Measurements from ENCODE around the gene BMP10. TPM values are rescaled to one million over a fixed set of nuclear protein-coding genes. Genes with fewer than 3 reads are reported as not detected.

BMP10 gene
- total and polyA plus RNA-seq, 2 of the 13 experiments (the other 11 are each of a cell fraction or from before 2014, with no cell fraction given) = not detected

GRCh38 chr2:68909793-68910674 lies 38.8 kb upstream of the BMP10 start:
- ATAC-seq (peak; percentile 73), FAIRE-seq (peak; percentile 87), DNase-seq (ENCODE audit: low spot score) (peak; percentile 58)
- Histone ChIP-seq H2AFZ (ENCODE audit: low read length) (no peak overlapping the region), H4K20me1 (ENCODE audit: insufficient read depth, low read length) (no peaks in the 10 kb centered on the region), H3K4me2 (ENCODE audit: low read depth, low read length) (no peak overlapping the region), H3K4me1 (ENCODE audit: insufficient read depth, low read length) (peaks cover 10% of the 10 kb centered on the region), H3K27ac (ENCODE audit: extremely low read length, insufficient read depth, low read length) (no peak overlapping the region), H3K4me3 (replicated peaks in 1 of 3; ENCODE audit: insufficient read depth in 1 of 3, low read depth in 2 of 3, low read length in 3 of 3) (no peak overlapping the region), H3K9ac (ENCODE audit: insufficient read depth, low read depth, low read length) (no peak overlapping the region), H3K79me2 (ENCODE audit: insufficient read depth, low read length) (no peaks in the 10 kb centered on the region), H3K9me3 (ENCODE audit: low read length) (no peaks in the 10 kb centered on the region), H3K27me3 (ENCODE audit: control insufficient read depth in 1 of 2, insufficient read depth in 2 of 2, low read length in 2 of 2) (peaks cover 1 to 15% of the 10 kb centered on the region in 2 experiments; a peak in 1 of 5 replicates), H3K36me3 (replicated peaks in 1 of 2; ENCODE audit: control insufficient read depth in 1 of 2, insufficient read depth in 2 of 2, low read length in 2 of 2) (no peaks in the 10 kb centered on the region)
- ChIA-PET CTCF (ENCODE audit: low intra/inter-chr PET ratio, low total read pairs) (interaction anchor here (1.3 to 2.9 kb wide), 2 partner anchors 158 to 447 kb away, joined by 4 to 31 read pairs; no protein-coding TSS in a partner anchor), POLR2A (no interaction called here)
- no TSS peak for BruUV-seq (replicated peaks)
- 29% methylated on average over 3 of the region's 3 CpGs for WGBS (ENCODE audit: low lambda C conversion rate)
- in situ Hi-C loops (cut with HindIII; ENCODE audit: extremely low pct_ligation_motif_present, low pct_unique_long_range_greater_than_20kb) = no loop called here
- intact Hi-C loops (cut with micrococcal nuclease; ENCODE audit: unreplicated experiment) = loop anchor here (1.0 to 5.0 kb wide), 3 partner anchors 73 to 447 kb away; no protein-coding TSS in a partner anchor
- no peak for TF ChIP-seq NONO (IDR thresholded peaks at IDR 0.05)
- TF ChIP-seq NONO (CRISPR knock-in tag; conservative IDR thresholded peaks at IDR 0.05) = no peak
- TF ChIP-seq TFDP2 (CRISPR knock-in tag; IDR thresholded peaks at IDR 0.05) = no peak
- TF ChIP-seq CTCF (CRISPR knock-in tag; IDR thresholded peaks at IDR 0.05) = peak; percentile 84
- no peak for TF ChIP-seq REST (IDR thresholded peaks at IDR 0.05; ENCODE audit: borderline replicate concordance in 1 of 2, low read depth in 1 of 2, low read length in 2 of 2)
- TF ChIP-seq ZUFSP (CRISPR knock-in tag; IDR thresholded peaks at IDR 0.05; ENCODE audit: borderline replicate concordance) = no peak
- peak; percentile 83 for TF ChIP-seq STAG1 (CRISPR knock-in tag; IDR thresholded peaks at IDR 0.05)
- no peak for TF ChIP-seq HIVEP1 (CRISPR knock-in tag; IDR thresholded peaks at IDR 0.05)
- peak; percentile 34 for TF ChIP-seq XRCC5 (optimal IDR thresholded peaks at IDR 0.05; ENCODE audit: low read length)
- TF ChIP-seq MLX (CRISPR knock-in tag; IDR thresholded peaks at IDR 0.05) = no peak
- no peak for TF ChIP-seq ZNF790 (CRISPR knock-in tag; IDR thresholded peaks at IDR 0.05; ENCODE audit: borderline replicate concordance)
- TF ChIP-seq ZNF530 (CRISPR knock-in tag; IDR thresholded peaks at IDR 0.05; ENCODE audit: low read depth) = no peak
- 0 out of 2 replicates have a peak, but pooled peaks have one; percentile 25 for TF ChIP-seq ELF3 (CRISPR knock-in tag; IDR thresholded peaks at IDR 0.05)
- no peak for TF ChIP-seq ZFP62 (CRISPR knock-in tag; IDR thresholded peaks at IDR 0.05)

All from HepG2 (cell line).